Thyroid gland (tissue), 4 donors: ENCODE data around the gene TOR4A. TPM values are rescaled to one million over a fixed set of nuclear protein-coding genes. Genes with fewer than 3 reads are reported as not detected.
A peak's percentile ranks its signal among the peaks of the same experiment; 100 is the strongest.

Experiments
- DNase-seq, 2 donors: peaks; one replicate each; pipeline ENCODE4 v3.0.0-alpha.2; 2019
- H3K27ac ChIP-seq, 3 donors: fragments of 200-600 bp; sonication (generic); 1 replicate in 2 of 3; 2 replicates in 1 of 3; pipeline ENCODE4 v1.5.1; 2016 to 2019; ENCODE audit warnings: mild to moderate bottlenecking in 1 of 3, moderate library complexity in 1 of 3
- H3K27me3 ChIP-seq: fragments of 200-600 bp; sonication (generic); one replicate; pipeline ENCODE4 v1.5.1; 2019
- H3K36me3 ChIP-seq, 2 donors: fragments of 200-600 bp; sonication (generic); one replicate each; pipeline ENCODE4 v1.5.1; 2016 to 2019
- H3K4me1 ChIP-seq, 2 donors: fragments of 200-600 bp; sonication (generic); one replicate each; pipeline ENCODE4 v1.5.1; 2017 to 2019
- H3K4me3 ChIP-seq, 3 donors: fragments of 200-600 bp; sonication (generic); replicated peaks in 1 of 3; 1 replicate in 2 of 3; 2 replicates in 1 of 3; pipeline ENCODE4 v1.5.1; 2016; ENCODE audit warnings: mild to moderate bottlenecking in 1 of 3
- H3K9me3 ChIP-seq: fragments of 200-600 bp; sonication (generic); one replicate; pipeline ENCODE4 v1.5.1; 2017
- POLR2A ChIP-seq, 2 donors: fragments of 450-650 bp; IDR thresholded peaks; one replicate each; pipeline ENCODE4 v1.6.1; 2017; ENCODE audit warnings: antibody characterized with exemption in 2 of 2, mild to moderate bottlenecking in 2 of 2, moderate library complexity in 1 of 2
- WGBS, 2 donors: methylation state at CpG; one replicate each; pipeline ENCODE4 v1.1.5; 2017; 5-methylcytosine and 5-hydroxymethylcytosine counted together
- intact Hi-C: fragments of 100-400 bp; cut with DNase I; formaldehyde crosslinking; loops from one replicate; pipeline ENCODE4 v1.15.1; 2023
- total RNA-seq, 4 donors: library from RNA; depleted of rRNA; stranded (reverse); fragments of >200 nt; gene quantifications; one replicate each; pipeline ENCODE4 v1.2.3, GENCODE V29; 2016
- TF ChIP-seq, protein P1 (sequence below), 6 experiments: fragments of 200-600 bp in 3 of 6; fragments of 450-650 bp in 3 of 6; sonication (generic) in 3 of 6; IDR thresholded peaks; one replicate each; pipeline ENCODE4 v1.5.1; 2016 to 2019; ENCODE audit warnings: antibody characterized with exemption in 6 of 6, mild to moderate bottlenecking in 2 of 6, inconsistent platforms in 1 of 6, moderate library complexity in 1 of 6

TOR4A gene
- total RNA-seq, 4 donors from 2014 or later, result 10.8 to 14.7 (median 12.0) TPM

DNA sequence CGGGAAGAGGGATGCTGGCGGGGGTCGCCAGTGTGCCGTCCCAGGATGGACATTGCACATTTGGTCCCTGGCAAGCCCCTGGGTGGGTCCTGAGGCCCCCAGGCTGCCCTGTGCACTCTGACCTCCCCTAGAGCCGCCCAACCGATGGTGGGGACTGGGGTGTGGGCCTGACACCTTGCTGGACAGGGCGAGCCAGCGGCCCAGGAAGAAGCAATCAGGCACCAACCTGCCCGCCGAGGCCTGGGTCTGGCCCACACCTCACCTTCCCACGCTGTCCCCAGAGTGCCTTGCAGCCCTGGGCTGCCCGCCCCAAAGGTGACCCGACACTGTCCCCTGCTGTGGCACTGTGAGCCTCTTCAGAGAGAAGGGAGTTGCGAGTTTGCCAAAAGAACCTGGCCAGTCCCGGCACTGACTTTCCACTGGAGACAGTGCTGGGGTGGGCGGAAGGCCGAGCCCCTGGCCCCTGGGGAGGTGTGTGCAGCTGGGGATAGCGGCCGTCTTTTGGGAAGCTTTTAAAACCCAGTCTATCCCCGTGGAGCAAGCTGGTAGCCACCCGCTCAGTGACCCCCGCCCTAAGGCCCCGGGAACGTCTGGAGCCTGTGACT, 36.5 kb downstream of the TOR4A start:
- TF ChIP-seq, protein P1, sequence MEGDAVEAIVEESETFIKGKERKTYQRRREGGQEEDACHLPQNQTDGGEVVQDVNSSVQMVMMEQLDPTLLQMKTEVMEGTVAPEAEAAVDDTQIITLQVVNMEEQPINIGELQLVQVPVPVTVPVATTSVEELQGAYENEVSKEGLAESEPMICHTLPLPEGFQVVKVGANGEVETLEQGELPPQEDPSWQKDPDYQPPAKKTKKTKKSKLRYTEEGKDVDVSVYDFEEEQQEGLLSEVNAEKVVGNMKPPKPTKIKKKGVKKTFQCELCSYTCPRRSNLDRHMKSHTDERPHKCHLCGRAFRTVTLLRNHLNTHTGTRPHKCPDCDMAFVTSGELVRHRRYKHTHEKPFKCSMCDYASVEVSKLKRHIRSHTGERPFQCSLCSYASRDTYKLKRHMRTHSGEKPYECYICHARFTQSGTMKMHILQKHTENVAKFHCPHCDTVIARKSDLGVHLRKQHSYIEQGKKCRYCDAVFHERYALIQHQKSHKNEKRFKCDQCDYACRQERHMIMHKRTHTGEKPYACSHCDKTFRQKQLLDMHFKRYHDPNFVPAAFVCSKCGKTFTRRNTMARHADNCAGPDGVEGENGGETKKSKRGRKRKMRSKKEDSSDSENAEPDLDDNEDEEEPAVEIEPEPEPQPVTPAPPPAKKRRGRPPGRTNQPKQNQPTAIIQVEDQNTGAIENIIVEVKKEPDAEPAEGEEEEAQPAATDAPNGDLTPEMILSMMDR (IDR thresholded peaks at IDR 0.05), result no peak
- no peak for TF ChIP-seq POLR2A (IDR thresholded peaks at IDR 0.05)
- WGBS, 2 donors, result 72 to 100% methylated on average over 1 to 9 of the region's 24 CpGs
- intact Hi-C loops, result no loop called here
- no peak for DNase-seq
- H3K4me3 ChIP-seq, result no peak overlapping the region
- H3K36me3 ChIP-seq, result no peaks in the 10 kb centered on the region
- H3K4me1 ChIP-seq, result peaks cover 7 to 26% of the 10 kb centered on the region in 2 donors
- no peaks in the 10 kb centered on the region for H3K9me3 ChIP-seq
- no peak overlapping the region for H3K27ac ChIP-seq
- no peaks in the 10 kb centered on the region for H3K27me3 ChIP-seq

DNA sequence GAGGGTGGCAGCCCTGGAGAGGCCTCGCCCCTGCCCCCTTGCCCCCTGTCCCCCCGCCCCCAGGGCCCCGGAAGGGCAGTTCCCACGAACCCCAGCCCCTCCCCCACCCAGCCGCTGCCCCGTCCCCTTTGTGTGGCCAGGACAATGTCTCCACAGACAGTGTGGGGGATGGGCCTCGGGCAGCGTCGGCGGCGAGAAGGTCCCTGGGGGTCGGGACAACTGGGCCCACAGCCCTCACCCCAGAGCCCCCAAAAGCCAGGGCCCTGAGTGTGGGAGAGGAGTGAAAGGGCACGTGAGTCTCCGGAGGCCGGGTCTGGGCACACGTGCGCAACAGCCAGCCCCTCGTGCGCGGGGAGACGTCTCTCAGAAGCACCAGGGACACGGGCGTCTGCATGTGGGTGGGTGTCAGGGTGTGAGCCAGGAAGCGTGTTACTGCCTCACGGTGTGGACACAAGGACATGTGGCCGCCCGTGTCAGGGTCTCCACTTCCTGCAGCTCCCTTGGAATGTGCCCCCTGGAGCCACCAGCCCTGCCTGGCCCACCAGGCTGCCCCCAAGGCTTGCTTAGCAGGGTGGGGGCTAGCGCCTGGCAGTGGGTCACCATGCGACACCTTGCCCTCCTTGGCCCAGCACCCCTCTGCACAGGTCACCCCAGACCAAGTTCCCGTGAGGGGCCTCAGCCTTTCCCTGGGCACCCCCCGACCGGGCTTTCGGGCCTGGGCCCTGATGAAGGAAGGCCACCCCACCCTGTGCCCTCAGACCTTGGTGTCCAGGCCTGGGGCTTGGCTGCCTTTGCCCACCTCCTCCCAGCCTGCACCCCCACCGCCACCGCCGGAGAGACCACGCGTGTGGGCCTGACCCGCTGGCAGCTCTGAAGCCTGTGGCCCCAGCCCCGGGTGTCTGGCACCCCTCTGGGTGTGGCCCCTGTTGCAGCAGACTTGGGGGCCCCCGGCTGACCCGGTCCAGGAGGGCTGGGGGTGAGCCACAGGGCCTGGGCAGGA, 37.3 kb downstream of the TOR4A start:
- WGBS, 2 donors, result 72 to 86% methylated on average over 13 to 20 of the region's 42 CpGs
- Histone ChIP-seq H3K4me1 (peaks cover 7 to 26% of the 10 kb centered on the region in 2 donors), H3K4me3 (no peak overlapping the region), H3K9me3 (no peaks in the 10 kb centered on the region), H3K36me3 (no peaks in the 10 kb centered on the region), H3K27ac (peak overlapping the region in 1 of 3 donors; percentile 2), H3K27me3 (no peaks in the 10 kb centered on the region)
- intact Hi-C loops, result no loop called here
- TF ChIP-seq, protein P1 (IDR thresholded peaks at IDR 0.05), result no peak
- no peak for TF ChIP-seq POLR2A (IDR thresholded peaks at IDR 0.05)
- no peak for DNase-seq

DNA sequence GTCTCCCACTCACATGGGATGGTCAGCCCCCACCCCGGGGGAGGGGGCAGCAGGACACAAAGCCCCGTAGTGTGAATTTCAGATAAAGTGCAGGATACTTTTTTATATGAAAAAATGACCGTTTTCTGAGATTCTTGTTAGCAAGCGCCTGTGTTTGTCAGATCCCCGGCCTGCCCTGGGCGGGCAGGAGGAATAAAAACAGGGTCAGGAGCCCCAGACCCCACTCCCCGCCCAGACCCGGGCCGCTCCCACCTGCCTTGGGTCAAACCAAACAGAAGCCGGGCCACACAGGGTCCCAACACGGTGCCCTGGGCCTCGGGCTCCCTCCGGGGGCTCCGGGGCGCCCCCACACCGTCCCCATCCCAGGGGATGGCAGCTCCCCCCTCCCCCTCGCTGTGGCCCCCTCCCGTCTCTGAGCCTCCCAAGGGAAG, 38.1 kb downstream of the TOR4A start:
- Histone ChIP-seq H3K4me3 (peak overlapping the region in 1 of 3 donors; percentile 21), H3K27me3 (no peaks in the 10 kb centered on the region), H3K36me3 (no peaks in the 10 kb centered on the region), H3K27ac (peak overlapping the region in 1 of 3 donors; percentile 2), H3K4me1 (peaks cover 7 to 32% of the 10 kb centered on the region in 2 donors), H3K9me3 (no peaks in the 10 kb centered on the region)
- intact Hi-C loops, result no loop called here
- no peak for TF ChIP-seq POLR2A (IDR thresholded peaks at IDR 0.05)
- TF ChIP-seq, protein P1 (IDR thresholded peaks at IDR 0.05), result no peak
- 36 to 52% methylated on average over 9 to 15 of the region's 18 CpGs for WGBS, 2 donors
- DNase-seq, result no peak

DNA sequence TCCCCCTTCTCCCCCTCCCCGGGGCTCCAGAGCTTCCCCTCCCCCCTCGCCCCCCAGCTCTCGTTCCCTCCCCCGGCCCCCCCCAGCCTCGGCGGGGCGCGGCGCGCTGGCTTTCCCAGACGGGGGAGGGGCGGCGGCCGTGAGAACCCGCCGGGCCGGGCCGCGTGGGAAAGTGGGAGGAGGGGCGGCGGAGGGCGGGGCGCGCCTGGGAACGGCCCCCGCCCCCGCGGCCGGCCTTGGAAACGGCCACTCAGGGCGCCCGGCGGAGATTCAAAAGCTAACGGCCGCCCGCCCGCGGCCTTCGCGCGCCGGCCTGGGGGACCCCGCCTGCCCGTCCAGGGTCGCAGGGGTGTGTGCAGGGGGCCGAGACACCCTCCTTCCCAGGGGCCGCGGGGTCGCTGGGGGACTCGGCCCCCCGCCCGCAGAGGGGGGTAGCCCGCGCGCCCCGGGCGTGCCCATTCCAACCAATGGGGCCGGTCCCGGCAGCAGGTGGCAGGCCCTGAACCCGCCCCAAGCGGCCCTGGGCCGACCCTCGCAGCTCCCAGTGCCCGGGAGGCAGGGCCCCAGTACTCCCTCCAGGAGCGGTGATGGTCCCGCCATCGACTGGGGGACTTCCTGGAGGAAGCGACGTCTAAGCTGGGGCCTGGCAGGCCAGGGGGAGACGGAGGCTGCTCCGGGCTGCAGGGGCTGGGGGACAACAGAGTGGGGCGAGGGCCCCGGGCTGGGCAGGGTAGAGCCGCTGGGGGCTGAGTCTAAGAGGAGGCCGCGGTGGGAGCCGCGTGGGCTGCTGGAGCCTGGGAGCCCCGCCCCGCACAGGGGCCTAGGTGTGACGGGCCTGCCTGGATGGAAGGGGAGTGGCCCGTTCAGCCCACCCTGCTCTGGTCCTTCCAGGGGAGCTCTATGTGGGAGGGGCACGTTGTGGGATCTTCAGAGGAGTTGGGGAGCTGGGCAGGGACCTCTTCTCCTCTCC, 38.8 kb downstream of the TOR4A start:
- Histone ChIP-seq H3K4me3 (peak overlapping the region in 1 of 3 donors; percentile 21), H3K27me3 (no peaks in the 10 kb centered on the region), H3K27ac (no peak overlapping the region), H3K4me1 (peaks cover 7 to 36% of the 10 kb centered on the region in 2 donors), H3K9me3 (no peaks in the 10 kb centered on the region), H3K36me3 (no peaks in the 10 kb centered on the region)
- TF ChIP-seq, protein P1 (IDR thresholded peaks at IDR 0.05), result no peak
- no peak for TF ChIP-seq POLR2A (IDR thresholded peaks at IDR 0.05)
- DNase-seq, result peak; percentile 43 to 45
- WGBS, 2 donors, result 13 to 25% methylated on average over 1 to 30 of the region's 83 CpGs
- intact Hi-C loops, result no loop called here
